Astrocyte of the hippocampus (primary cell): ENCODE measurements around the gene RAPGEF5.

Source experiments
- DNase-seq: peaks from one replicate; pipeline ENCODE4 v3.0.0; 2011; ENCODE audit warnings: low read depth, low spot score

The RAPGEF5 gene, protein sequence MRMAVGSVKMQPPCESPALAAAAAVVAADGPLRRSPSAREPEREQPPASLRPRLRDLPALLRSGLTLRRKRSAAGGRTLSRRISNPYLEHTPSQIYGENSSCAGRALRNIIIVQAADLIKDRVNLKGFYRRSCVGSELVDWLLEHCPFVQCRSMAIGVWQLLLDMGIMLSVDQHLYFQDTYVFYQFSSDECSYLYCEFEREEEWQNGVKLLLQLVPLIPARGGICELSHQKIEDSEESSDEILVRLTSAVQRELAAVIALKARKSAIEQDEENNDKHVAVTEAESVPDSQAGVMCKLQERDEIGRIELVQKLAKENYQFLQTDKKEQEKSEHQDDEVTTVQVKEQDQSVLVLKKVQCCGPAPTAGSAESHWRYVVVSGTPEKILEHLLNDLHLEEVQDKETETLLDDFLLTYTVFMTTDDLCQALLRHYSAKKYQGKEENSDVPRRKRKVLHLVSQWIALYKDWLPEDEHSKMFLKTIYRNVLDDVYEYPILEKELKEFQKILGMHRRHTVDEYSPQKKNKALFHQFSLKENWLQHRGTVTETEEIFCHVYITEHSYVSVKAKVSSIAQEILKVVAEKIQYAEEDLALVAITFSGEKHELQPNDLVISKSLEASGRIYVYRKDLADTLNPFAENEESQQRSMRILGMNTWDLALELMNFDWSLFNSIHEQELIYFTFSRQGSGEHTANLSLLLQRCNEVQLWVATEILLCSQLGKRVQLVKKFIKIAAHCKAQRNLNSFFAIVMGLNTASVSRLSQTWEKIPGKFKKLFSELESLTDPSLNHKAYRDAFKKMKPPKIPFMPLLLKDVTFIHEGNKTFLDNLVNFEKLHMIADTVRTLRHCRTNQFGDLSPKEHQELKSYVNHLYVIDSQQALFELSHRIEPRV

DNA sequence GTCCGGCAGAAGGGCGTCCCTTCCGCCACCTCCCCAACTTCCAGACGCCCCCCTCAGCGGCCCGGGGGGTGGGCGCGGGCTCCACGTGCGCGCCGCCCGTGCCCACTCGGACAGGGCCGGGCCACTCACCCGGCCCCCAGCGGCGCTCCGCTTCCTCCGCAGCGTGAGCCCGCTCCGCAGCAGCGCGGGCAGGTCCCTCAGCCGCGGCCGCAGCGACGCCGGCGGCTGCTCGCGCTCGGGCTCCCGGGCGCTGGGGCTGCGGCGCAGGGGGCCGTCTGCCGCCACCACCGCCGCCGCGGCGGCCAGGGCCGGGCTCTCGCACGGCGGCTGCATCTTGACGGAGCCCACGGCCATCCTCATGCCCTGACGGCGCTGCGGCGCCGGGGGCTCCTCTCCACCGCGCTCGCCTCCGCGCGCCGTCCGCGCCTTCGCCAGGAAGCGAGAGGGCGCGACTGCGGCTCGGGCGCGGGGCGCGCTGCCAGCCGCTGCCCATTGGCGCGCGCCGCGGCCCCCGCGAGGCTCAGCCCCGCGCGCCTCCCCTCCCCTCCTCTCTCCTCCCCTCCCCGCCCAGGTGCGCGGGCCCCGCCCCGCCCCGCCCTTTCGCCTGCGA, at the start of gene RAPGEF5:
TSS of gene RAPGEF5 (minus strand) at position 454 of the 610 bp plus-strand sequence. CDS start at position 360, 94 bp downstream.
- peak; percentile 69 for DNase-seq

DNA sequence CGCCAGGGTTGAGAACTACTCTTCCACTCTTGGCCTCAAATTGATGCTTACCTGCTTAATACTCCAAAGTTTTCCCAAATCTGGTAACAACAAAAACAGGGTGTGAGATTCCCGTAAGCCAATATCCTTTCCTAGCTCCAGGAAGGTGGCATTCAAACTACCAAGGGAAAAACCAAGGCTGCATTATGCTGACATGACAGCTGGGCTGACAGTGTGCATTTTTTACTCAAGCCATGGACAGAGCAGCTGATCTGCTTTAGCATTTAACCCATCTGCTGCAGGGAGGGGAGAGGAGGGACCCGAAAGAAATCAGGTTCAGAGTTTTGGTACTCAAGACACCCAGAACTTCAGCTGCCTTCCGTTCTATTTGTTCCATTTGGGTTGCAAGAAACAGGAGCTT, 49.8 kb upstream of the RAPGEF5 start:
- no peak for DNase-seq

DNA sequence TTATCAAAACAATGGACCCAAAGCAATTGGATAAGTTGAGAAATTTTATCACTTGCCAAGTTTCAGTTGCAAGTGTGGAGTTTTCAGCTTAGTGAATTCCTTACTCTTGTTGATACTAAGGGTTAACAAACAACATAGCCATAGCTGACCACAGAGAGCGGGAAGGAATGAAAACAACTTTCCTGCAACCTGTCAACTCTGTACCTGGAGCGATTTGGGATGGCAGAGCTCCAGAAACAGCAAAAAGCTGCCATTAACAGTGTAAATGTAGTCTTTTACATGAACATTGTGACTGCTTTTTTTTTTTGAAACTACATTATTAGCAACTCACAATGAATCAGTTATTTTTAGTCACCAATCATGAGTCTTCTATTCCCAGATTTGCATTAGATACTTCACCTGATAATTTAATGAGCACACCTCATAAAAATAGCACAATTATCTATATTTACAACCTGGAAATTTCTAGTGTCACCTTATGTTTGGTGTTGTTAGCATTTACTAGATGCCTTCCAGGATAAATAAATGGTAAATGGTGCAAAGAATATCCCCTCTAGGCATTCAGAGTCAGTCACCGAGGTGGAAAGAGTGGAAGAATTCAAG, 47.6 kb upstream of the RAPGEF5 start:
- DNase-seq, result peak; percentile 44

DNA sequence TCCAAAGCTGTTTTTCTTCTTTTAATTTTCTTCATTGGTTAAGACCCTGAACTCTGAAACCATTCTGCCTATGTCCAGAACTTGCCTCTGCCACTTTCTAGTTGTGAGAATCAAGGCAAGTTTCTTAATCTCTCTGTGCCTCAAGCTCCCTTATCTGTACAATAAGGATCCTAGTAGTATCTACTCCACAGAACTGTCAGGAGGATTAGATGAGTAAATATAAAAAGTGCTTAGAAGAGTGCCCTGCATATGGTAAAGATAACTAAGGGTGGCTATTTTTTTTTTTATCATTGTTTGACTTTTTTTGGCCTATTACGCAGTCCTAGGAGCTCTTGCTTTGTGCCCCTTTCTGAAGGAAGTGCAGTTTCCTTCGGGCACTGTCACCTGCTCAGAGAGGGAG, 46.4 kb upstream of the RAPGEF5 start:
- DNase-seq, result no peak

DNA sequence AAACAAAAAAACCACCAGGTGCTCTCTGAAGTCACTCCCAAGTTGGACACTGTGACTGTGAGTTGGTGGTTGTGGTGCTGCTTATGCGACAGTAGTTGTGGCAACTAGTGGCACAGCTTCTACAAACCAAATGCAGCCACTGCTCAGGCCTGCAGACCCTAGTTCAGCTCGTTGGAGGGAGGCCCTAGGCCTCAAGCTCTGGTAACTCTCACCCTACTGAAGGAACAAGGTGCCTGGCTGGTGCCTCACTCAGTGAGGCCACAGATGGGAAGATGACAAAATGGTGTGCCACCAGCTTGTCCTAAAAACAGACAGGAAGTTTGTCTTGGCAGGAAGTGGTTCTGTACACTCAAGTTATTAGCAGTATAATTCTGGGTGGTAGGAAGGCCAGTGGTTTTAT, 45.3 kb upstream of the RAPGEF5 start:
- no peak for DNase-seq

DNA sequence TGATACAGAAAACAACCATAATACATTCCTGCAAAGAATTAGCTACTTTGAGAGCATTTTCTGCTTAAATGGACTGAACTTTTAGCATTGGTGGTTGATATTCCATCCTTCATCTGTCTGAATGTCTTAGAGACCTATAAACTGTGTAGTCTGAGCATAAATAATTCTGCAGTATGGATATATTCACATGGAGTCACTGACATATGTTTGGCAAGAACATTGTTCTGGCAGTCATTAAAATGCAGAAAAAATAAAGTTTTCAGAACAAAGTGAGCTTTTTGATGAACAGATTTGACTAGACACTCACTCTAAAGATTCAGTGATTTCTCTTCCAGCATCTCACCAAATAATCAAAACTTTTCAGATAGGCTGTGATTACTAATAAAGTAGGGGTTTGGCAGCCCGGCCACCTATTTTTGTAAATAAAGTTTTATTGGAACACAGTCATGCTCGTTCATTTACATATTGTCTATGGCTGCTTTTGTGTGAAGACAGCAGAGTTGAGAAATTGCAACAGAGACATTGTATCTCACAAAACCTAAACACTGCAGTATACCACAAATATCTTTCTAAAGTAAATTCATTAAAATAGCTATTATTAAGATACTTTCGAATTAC, 44.1 kb upstream of the RAPGEF5 start:
- no peak for DNase-seq

DNA sequence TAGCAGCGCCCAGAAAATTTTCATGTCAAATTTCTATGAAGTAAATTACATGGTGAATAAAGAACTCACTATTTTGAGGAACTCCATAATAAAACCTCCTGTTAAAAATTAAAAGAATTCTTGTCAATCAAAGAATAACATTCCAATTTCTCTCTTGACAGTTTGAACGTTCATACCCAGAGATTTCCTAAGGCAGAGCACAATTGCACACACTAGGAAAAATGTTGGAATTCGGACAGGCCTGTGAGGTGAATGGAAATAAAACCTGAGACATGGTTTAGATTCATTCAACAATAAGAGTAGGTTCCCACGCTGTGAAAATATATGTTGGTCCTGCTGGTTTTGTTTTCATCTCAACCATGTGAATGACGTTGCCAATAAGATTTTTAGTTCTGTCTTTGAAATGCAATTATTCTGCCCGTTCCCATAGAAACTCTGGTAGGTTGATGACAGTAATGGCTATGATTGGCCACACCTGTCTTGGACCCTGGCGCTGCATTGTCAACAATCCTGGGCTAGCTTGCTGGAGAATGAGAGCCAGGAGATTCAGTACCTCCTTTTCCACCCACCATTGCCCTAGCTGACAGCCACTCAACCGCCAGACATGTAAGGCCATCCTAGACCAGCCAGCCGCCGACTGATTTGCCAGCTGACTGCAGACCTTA, 43.3 kb upstream of the RAPGEF5 start:
- no peak for DNase-seq

DNA sequence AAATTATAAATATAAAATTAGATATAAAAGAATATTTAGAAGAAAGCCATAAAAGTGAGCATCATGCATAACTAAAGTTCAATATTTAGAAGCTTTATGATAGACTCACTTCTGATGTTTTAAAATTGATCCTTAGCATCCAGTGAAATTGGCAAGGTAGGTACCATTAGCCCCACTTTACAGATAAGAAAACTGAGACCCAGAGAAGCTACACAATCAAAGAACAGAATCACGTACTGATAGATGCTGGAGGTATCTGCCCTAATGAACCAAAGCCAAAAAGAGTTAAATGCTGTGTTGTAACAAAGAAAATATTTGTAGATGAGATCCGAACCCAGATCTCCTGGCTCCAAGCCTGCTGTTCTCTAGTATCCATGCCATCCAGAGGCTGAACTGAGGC, 42.6 kb upstream of the RAPGEF5 start:
- no peak for DNase-seq

DNA sequence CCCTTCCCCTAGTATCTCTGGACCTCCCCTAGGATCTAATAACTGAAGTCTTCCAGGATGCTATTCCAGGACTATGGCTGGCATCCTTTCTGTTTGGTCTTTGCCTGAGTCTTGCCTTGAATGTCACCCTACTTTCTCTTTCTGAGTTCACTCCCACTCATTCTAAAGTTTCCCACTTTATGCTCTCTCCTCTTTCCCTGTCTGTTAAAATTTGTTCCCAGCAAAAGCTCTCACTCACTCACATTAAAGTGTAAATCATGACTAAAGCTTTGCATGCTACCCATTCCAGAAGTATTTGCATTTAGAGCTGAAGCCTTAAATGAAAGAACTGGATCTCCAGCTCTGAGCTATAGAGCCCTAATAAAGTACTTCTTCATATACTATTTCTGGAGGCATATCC, 42.1 kb upstream of the RAPGEF5 start:
- no peak for DNase-seq

DNA sequence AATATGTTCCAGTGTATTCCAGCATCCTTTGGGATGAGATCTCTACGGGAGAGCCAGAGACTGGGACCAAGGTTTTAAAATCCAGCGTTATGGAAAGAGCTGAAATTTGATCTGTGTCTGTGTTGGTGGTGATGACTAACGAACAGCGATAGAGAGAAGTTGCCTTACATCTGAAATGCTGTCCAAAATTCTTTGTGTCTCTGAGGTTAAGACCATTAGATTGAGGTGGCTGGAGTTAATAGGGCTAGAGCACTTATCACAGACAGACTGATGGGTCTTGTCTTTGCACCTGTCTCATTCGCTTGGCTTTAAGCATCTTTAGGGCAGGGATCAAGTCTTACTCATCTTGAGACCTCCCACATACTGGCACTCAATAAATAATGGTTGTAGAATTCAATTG, 41.0 kb upstream of the RAPGEF5 start:
- no peak for DNase-seq

DNA sequence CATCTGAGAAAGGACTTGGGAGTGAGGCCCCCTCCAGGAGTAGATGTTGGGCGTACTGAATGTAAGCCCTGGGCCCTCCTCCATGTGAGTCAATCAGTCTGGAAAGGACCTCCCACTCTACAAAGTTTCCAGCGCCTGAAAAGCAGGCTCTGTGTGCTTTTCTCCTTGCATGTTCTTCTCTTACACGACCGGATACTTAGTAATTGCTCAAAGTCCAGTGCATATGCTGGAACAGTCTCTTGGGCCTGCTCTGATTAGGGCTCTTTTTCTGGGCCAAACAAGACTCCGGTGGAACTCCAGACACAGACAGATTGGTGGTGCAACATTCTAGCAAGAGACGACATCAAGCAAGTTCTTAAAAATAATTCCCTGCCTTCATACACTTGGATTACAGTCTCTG, 38.3 kb upstream of the RAPGEF5 start:
- DNase-seq, result no peak

DNA sequence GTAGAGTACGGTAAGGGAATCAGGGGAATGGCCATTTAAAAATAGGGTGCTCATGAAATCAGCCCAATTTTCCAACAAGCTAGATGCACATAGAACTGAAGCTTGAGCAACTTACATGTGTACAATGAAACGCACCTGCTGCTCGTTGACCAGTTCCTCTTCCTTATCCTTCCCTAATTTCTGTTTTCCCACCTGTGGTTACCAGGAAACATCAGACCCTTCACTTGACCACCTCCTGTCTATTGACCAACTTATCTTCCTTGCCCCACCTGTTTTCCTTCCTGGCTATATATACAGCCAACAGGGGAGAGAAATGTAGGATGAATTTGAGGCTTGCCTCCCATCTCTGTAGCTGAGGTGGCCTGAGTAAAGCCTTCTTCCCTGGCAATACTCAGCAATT, 37.8 kb upstream of the RAPGEF5 start:
- no peak for DNase-seq

DNA sequence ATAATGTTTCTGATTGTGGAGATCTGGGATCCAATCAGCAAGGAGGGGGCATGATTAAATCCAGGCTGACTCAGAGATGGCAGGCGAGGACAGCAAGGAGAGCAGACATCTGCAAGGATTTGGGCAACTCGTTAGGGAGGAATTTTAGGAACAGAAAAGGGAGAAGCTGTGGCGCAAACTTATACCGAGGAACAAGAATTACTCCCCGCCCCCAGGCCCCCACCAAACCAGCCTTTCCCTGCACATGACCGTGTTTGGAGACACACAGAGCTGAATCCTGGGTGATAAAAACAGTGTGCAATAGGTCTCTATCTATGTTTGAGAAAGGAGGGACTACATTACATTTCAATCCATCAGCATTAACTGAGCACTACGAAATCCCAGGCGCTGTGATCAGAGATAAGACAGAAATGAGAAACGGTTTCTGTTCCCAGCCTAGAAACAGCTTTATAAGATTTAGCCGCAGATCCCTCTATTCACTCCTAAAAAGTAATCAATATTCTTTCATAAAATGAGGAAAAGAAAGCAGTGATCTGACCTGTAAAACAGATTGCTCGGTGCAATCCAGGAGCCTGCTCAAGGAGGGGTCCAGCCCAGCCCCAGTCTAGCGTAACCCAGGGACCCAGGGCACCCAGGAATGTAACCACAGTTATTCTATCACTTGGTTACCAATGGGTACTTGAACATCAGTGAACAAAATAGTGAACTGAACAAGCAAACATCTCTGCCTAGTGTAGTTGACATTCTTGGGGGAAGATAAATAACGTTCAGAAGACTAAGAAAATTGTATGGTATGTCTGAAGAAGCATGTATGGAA, 37.2 kb upstream of the RAPGEF5 start:
- DNase-seq, result no peak

DNA sequence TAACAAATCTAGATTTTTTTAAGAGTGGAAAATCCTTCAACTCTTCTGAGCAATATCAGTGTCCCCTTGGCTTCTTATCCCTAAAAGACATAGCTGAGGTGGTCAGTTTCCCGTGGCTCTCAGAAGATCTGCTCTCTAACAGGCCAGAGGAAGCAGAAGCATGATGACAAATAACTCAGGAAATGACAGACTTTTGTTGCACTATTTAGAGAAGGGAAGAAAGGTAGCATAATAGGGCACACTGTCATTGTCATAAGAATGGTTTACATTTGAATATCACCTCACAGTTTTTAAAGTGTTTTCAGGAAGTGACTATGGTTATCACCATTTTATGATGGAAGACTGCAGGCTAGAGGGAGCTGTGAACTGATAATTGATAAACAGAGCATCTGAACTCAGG, 33.6 kb upstream of the RAPGEF5 start:
- DNase-seq, result no peak

DNA sequence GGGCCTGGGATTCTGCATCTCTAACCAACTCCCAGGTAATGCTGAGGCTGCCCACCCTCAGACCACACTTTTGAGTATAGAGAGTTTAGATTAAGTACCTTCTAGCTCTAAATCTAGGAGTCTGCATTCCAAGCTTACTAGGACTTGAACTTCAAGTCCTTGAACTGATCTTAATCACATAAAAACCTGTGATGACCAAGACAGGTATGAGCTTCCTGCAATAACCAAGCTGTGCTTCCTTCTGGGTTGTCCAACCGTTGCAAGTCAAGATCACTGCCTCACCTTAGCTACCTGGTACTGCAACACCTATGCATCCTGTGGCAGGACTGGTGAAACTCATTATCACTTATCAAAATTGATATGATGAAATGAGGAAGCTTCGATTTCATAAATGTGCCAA, 32.9 kb upstream of the RAPGEF5 start:
- no peak for DNase-seq

DNA sequence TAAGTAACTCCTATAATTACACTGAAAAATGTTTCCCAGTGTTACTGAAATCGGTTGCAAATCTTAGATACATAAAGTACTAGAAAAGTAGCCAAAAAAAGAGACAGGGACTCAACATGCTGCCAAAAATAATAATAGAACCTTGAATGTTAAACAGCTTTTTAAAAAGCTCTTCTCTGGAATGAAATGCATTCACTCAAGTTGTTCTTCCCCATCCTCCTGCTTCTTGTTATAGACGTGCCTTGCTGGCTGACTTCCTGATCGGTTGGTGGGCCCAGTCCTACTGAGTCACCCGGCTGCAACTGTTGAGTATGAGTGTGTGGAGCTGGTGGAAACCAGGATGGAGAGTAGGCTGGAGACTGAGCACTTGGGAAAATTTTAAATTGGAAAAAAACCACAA, 30.6 kb upstream of the RAPGEF5 start:
- peak; percentile 67 for DNase-seq

DNA sequence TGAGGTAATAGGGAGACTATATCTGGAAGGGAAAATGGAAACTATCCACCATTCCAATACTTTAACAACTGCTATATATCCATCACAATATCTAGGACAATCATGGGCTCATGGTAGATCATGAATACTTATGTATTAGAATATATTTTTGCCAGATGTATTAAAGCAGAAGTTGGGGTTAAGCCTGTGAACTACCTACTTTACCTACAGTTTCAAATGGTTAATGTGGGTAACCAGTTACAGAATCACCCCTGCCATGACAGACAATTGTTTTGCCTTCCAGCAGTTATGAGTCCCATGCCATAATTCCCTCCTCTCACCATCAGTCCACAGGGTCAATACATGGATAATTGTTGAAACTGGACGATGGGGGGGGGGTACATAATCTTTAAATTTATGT, 29.9 kb upstream of the RAPGEF5 start:
- DNase-seq, result no peak

DNA sequence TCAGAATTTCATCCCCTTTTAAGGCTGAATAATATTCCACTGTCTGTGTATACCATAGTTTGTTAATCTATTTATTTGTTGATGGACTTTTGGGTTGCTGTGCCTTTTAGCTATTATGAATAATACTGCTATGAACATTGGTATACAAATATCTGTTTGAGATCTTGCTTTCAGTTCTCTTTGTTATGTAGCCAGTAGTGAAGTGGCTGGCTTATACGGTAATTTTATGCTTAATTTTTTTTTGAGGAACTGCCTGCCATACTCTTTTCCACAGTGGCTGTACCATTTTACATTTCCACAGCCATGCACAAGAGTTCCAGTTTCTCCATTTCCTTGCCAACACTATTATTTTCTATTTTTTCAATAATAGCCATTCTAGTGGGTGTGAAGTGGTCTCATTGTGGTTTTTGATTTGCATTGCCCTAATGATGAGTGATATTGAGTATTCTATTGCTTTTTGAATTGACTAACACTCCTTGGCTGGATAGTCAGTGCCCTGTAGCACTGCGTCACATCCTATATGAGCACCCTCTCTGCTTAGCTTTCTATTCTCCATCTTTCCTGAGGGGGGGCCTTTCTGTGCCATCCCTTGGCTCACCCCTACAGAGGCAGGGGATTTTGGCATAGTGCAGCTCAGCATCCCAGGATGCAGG, 29.4 kb upstream of the RAPGEF5 start:
- no peak for DNase-seq

DNA sequence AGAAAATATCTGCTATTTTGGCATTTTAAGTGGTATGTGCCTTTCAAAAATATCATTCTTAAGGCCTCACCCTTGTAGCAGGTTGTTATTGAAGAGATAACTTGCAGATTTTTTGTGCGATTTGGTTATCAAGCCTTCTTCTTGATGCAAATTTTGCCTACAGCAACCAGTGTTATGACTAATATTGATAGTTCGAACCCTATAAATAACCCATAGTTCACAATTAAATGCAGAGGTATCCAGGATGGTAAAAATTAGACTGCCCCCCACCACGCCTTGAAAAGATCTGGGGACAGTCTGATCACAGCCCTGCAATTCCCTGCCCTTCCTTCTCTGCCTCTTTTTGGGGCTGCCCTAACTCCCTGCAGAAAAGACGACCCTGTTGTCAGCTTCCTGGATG, 28.4 kb upstream of the RAPGEF5 start:
- no peak for DNase-seq

DNA sequence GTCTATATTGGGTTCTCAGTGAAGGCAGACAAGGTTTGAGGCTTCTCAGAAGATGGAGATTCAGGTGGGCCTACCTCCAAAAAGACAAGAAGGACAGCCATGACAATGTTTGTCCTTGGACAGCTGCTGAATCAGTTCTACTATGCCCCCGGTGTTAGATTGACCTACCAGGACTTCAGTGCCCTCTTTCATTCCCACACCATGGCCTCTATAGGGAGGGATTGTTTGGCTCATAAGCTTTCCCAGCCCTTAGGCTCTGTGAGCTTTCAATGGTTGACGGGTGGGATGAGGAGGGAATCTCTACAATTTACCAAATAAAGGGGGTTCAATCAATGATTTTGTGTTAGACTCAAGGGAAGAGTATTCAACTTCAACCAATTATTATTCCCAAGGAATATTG, 23.4 kb upstream of the RAPGEF5 start:
- DNase-seq, result no peak
